Daoy (cell line): ENCODE results near the gene GNAZ. TPM values are rescaled to one million over a fixed set of nuclear protein-coding genes. Genes with fewer than 3 reads are reported as not detected.

Experiments
- DNase-seq: peaks from one replicate; pipeline ENCODE4 v3.0.0-alpha.2; 2015; ENCODE audit warnings: low read depth
- total RNA-seq: library from RNA; depleted of rRNA; stranded (reverse); fragments of >200 nt; shearing (Covaris generic); gene quantifications from 2 replicates; pipeline ENCODE4 v1.2.3, GENCODE V29; 2014

The GNAZ gene
- total RNA-seq, 1 experiment from 2014 or later, result 7.7 TPM

- DNase-seq, result no peak
These were observed 48.6 kb downstream of the GNAZ start for GRCh38 chr22:23118647-23119493.

- DNase-seq, result peak; percentile 22
These were observed 49.4 kb downstream of the GNAZ start for GRCh38 chr22:23119494-23120414.

GRCh38 chr22:23120415-23120899, 50.1 kb downstream of the GNAZ start:
- no peak for DNase-seq

DNA sequence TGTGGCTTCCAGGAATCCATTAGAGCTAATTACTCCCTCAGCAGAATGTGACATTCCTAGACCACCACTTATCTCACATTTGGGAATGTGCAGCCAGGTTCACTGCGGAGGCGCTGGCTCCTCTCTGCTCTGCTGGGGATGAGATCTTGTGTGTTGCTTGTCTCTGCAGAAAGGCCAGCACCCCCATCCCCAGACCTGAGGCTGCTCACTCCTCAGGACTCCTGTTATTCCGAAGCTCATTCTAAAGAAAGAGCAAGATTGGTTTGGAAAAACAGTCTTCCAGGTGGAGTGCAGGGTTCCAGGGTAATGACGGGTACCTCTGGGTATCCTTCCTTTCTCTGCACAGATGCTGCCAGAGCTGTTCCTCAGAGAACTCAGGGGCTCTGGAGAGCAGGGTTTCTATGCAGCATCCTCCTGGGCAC, 50.7 kb downstream of the GNAZ start:
- no peak for DNase-seq

GRCh38 chr22:23121424-23121823, 51.1 kb downstream of the GNAZ start:
- peak; percentile 18 for DNase-seq

DNA sequence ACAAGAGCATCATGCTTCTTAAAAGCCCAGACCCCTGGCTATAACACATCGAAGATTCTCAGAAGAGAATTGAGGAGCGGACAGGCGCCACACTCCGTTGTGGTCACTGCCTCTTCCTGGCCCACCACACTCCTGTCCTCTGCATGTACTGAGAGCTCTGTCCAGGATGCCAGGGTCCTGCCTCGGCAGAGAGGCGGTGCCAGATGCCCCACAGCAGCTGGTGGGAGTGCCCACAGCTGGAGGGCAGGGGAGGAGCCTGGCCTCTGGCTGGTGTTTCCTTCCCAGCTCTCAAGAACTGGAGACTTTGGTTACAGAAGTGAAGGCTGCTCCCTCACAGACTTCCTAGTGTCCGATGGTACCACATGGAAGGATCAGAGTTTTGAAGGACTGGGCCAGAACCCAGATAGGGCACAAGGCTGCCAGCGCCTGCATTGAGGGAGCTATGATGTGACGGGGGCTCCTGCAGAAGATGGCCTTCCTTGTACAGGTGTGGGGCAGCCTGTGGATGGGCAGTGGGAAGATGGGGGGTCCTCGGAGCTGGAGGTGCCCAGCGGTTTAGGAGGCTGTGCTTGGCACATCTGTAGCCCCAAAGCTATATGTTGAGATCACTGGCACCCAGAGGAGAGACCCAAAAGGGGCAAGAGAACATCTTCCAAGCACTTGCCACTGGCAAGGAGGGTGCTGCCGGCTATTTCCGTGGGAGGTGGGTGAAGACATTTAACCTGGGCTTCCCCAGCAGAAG, 52.1 kb downstream of the GNAZ start:
- no peak for DNase-seq

DNA sequence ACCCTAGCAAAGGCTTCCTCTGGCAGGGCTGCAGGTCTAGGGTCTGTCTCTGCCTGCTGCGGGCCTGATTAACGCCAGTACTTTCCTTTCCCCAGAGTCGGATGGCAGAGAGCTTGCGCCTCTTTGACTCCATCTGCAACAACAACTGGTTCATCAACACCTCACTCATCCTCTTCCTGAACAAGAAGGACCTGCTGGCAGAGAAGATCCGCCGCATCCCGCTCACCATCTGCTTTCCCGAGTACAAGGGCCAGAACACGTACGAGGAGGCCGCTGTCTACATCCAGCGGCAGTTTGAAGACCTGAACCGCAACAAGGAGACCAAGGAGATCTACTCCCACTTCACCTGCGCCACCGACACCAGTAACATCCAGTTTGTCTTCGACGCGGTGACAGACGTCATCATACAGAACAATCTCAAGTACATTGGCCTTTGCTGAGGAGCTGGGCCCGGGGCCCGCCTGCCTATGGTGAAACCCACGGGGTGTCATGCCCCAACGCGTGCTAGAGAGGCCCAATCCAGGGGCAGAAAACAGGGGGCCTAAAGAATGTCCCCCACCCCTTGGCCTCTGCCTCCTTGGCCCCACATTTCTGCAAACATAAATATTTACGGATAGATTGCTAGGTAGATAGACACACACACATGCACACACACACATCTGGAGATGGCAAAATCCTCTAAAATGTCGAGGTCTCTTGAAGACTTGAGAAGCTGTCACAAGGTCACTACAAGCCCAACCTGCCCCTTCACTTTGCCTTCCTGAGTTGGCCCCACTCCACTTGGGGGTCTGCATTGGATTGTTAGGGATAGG, 52.9 kb downstream of the GNAZ start:
- no peak for DNase-seq

- no peak for DNase-seq
These were observed 53.5 kb downstream of the GNAZ start for GRCh38 chr22:23123804-23124254.

- no peak for DNase-seq
These were observed 54.5 kb downstream of the GNAZ start for GRCh38 chr22:23124611-23125511.

DNA sequence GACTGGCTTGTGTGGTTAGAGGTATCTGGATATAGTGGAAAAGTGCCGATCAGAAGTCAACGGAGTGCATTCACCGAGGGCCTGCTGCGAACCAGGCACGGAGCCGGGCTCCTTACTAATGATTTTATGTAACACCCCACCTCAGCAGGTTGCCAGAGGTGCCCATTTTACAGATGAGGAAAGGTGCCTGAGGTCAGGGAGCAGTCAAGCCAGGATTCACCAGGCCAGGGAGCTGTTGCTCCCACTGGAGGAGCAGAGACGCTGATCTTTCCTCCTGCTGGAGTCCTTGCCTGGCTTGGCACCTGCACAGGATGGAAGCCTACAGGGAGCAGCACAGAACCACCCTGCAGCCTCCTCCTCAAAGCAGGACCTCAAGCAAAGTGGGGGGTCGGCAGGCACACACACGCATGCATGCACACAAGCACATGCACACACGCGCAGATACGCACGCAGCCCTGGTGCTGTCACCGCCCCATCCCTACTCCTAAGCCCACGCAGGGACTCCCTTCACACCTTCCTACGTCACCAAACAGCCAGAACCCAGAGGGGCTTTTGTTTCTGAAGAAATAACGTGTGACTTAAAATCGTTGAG, 55.3 kb downstream of the GNAZ start:
- no peak for DNase-seq

DNA sequence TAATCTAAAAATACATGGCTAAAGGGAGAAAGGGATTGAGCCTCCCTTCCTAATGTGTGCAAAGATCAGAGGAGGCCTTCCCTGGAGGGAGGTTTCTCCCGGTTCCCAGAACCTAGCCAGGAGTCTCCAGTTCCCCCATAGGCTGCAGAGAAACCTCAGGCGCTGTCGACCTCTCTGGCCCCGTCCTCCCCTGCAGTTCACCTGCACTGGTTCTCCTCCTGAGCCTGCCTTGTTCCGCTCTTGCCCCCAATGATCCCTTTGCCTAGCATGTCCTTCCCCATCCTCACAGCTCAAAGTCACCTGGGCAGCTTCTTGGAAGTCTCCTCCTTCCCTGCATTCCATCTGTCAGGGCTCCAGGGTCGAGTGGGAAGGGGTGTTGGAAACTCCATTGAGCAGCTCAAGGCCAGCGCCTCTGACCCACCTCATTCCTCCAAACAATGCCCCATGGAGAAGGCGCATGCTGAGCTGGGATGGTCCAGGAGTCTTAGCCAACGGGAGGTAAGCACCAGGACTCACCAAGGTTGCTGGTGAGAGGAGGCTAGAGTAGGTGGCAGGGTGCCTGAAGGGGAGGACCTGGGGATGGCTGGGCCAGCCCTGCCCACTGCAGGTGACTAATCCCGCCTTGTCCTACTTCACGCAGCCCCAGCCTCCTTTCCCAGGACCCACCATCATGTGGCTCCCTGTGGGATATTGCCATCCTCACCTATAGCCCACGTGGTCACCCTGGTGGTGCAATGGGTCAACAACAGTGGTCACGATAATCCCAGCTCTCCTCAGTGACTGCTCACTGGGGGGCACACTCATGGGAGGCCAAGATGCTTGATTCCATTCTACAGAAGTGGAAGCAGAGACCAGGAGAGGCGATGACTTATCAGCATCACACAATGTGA, 56.1 kb downstream of the GNAZ start:
- no peak for DNase-seq

GRCh38 chr22:23127055-23127756, 56.9 kb downstream of the GNAZ start:
- DNase-seq, result no peak

- no peak for DNase-seq
These were observed 57.5 kb downstream of the GNAZ start for GRCh38 chr22:23127788-23128187.

DNA sequence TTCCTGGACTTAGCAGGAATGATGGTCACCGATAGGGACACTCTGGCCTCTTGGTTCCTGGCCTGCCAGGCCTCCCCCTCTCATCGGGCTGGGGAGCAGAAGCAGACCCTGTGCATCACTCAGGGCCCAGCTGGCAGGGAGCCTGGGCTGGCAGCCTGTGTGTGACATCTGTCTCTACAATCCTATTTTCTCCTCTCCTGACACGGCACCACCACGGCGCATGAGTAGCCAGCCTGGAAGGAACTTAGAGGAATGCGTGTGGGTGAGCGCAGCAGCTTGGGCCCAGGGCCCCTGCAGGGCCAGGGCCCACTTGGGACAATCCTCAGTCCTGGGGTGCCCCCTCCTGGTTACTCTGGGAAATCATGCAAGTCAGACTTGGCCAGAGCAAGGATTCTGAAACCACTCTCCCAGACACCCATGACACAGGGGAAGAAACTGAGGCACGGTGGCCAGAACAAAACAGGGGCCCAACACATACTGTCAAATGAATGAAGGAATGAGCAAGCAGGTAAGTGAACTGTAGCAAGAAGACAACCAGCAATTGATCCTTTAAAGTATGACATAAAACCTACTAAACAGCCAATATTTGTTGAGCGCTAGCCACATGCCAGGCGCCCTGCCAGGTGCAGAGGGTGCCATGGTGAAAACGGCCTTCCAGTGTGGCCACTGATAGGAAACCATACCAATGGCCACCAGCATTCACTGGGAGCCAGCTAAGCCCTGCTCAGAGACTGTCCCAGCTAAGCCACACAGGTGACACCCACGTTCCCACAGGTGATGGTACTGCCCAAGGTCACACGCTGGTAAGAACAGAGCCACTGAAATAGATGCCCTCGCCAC, 58.2 kb downstream of the GNAZ start:
- DNase-seq, result peak; percentile 71

- no peak for DNase-seq
These were observed 58.8 kb downstream of the GNAZ start for GRCh38 chr22:23129149-23129548.

GRCh38 chr22:23130697-23131096, 60.4 kb downstream of the GNAZ start:
- no peak for DNase-seq

GRCh38 chr22:23131931-23132330, 61.6 kb downstream of the GNAZ start:
- DNase-seq, result no peak
